NCI-H1105 treated with DMSO at 0.1 percent for 48 hours (cell line): ENCODE measurements around the gene MINAR1.

Source experiments
- DNase-seq: peaks from one replicate; lab custom pipeline; 2025; lab: John Stamatoyannopoulos, UW

The MINAR1 gene

DNA sequence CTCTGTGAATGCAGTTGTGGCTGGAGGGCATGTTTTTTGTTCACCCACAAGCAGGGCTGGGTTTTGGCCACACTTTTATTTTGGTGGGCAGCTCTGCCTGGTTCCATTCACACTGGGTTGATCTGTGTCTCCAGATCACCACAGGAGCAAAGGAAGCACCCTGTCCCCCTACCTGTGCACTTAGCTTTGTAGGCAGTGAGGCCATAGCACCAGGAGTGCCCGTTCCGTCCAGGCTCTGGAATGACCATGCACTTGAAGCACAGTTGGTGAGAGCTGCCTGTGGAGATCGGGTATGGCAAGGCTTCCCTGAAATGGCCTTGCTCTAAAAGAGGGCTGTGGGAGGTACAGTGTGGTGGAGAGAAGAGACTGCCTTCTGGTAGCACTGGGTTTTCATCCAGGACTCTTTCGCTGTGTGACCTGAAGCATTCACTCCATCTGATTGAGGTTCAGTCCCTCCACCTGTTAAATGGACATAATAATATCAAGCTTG lies 31.7 kb downstream of the MINAR1 start:
- no peak for DNase-seq

GRCh38 chr15:79466488-79466887 lies 34.4 kb downstream of the MINAR1 start:
- DNase-seq = no peak

DNA sequence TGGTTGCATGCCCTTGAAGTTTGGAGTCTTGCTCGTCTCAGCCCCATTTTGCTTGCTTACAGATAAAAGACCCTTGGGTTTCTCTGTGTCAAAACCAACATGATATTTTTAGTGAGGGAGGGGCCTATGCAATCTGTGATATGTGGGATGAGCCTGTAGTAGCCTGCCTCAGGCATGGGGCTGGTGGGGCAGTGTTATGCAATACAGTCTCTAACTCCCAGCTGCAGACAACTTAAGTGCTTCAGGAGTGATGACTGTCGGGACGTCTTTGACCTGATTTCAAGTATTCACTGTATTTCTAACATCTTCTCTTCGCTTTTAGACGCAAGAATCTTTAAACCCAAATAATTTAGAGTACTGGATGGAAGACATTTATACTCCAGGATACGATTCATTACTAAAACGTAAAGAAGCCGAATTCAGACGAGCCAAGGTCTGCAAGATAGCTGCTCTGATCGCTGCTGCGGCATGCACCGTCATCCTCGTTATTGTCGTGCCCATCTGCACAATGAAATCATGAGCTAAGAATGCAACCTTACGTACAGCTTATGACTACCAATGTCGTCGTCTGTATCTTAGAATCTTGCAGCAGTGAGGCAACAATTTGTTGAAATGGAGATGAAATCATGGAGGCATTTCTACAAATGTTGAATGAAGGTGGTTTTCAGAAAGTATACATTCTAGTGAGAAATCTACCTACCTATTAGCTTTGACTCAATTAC lies 35.9 kb downstream of the MINAR1 start:
- no peak for DNase-seq

GRCh38 chr15:79472446-79472845 lies 40.3 kb downstream of the MINAR1 start:
- no peak for DNase-seq

DNA sequence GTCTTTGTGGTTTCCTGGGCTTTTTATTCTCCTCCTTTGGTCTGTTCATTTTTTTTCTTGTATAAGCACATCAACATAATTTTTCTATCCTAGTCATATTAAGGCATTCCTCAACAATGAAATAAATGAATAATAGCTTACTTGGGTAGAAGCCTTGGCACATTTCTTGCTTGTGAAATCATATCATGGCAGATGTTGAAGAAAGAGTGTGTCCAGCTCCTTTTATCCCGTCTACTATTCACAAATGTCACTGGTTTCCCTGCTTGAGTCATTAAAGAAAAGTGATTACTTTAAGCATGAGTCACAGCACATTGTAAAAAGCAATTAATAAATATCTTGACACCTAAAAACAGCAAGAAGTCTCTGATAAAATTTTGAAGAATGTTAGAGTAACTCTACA lies 42.1 kb downstream of the MINAR1 start:
- DNase-seq = no peak

GRCh38 chr15:79475306-79475705 lies 43.2 kb downstream of the MINAR1 start:
- no peak for DNase-seq

DNA sequence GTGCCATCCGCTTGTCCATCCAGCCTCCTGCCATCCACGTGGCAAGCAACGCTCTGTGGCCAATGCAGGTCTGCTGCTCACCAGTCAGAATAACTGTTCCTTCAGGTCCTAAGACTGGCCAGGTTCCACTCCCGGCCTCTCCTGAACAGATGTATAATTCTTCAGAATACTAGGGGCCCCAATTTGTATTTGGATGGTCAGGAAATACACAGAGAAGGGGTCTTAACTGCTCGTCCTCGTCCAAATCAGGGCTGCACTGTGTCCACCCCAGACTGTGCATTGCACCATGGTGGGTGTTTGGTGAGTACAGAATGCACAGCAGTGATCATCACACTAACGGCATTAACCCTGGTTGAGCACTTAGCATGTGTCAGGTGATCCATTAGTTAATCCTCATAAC lies 46.0 kb downstream of the MINAR1 start:
- no peak for DNase-seq

DNA sequence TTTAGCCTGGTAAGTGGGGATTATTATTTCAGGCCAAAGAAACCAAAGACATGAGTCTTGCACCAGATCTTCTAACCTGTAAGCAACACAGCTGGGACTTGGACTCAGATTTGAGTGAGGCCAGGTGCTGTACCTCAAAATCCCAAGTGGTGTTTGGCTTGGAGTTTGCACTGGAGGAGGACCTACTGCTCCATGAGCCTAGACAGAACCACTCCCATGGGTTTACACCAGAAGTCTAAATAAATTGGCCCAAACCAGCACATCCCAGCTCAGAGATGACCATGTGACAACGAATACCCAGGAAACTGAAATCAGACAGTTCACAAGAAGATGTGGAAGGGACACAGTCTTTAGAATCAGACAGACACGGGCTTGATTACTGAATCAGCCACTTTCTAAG lies 47.5 kb downstream of the MINAR1 start:
- no peak for DNase-seq

- no peak for DNase-seq
Observed at GRCh38 chr15:79481793-79482192, 49.7 kb downstream of the MINAR1 start.
